Measurements from ENCODE around the gene ADPRHL1.
"Not testable (repeated sequence)": the region's sequence is repeated elsewhere in the genome, so short reads cannot be mapped to it uniquely, and the experiment has no call there.

The ADPRHL1 gene

GRCh38 chr13:113374511-113375175 is 78.6 kb downstream of the ADPRHL1 start:
- TF ChIP-seq, protein P1, sequence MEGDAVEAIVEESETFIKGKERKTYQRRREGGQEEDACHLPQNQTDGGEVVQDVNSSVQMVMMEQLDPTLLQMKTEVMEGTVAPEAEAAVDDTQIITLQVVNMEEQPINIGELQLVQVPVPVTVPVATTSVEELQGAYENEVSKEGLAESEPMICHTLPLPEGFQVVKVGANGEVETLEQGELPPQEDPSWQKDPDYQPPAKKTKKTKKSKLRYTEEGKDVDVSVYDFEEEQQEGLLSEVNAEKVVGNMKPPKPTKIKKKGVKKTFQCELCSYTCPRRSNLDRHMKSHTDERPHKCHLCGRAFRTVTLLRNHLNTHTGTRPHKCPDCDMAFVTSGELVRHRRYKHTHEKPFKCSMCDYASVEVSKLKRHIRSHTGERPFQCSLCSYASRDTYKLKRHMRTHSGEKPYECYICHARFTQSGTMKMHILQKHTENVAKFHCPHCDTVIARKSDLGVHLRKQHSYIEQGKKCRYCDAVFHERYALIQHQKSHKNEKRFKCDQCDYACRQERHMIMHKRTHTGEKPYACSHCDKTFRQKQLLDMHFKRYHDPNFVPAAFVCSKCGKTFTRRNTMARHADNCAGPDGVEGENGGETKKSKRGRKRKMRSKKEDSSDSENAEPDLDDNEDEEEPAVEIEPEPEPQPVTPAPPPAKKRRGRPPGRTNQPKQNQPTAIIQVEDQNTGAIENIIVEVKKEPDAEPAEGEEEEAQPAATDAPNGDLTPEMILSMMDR (IDR thresholded peaks at IDR 0.05; ENCODE audit: insufficient read depth, low read depth, low read length, missing control alignments), result no peak
- no peak overlapping the region for H3K4me3 ChIP-seq (ENCODE audit: low read depth, low read length)
- DNase-seq (ENCODE audit: low read depth), result no peak

DNA sequence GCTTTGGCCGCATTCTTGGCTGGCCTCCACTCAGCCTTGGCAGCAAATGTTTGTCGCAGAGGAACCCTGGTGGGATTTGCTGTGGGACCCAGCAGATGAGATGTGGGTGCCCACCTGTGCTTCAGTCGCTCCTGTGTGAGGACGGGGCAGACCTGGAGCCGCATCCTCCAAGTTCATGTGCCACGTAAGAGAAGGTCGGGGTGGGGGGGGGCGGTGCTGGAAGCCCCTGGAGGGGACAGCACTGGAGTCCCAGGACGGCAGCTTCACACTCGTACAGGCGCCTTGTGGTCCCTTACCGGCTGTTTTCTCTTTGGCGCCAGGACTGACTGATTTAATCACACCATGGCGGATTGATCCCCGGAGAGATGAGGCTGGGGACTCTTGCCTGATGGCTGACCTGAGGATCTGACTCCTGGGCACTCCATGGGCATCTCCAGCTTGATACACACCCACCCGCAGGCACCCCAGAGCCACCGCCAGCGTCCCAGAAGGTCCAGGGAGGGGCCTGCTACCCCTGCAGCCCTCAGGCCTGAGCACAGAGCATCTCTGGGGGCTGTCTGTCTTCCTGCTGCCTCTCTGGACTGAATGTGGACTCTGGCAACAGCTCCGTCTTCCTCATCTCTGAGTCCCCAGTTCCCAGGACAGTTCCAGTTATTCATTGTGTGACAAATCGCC is 79.3 kb downstream of the ADPRHL1 start:
- TF ChIP-seq, protein P1 (IDR thresholded peaks at IDR 0.05; ENCODE audit: insufficient read depth, low read depth, low read length, missing control alignments), result no peak
- H3K4me3 ChIP-seq (ENCODE audit: low read depth, low read length), result no peak overlapping the region
- no peak for DNase-seq (ENCODE audit: low read depth)

DNA sequence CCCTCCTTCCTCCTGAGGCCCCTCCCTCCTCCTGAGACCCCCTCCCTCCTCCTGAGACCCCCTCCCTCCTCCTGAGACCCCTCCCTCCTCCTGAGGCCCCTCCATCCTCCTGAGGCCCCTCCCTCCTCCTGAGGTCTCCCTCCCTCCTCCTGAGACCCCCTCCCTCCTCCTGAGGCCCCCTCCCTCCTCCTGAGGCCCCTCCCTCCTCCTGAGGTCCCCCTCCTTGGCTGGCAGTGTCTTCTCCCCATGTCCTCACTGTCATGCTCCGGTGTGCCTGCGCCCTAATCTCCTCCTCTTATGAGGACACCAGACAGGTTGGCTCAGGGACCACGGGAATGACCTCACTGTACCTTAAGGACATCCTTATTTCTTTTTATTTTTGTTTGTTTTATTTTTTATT is 81.6 kb downstream of the ADPRHL1 start:
- DNase-seq (ENCODE audit: low read depth); H3K4me3 ChIP-seq (ENCODE audit: low read depth, low read length): not testable (repeated sequence)

DNA sequence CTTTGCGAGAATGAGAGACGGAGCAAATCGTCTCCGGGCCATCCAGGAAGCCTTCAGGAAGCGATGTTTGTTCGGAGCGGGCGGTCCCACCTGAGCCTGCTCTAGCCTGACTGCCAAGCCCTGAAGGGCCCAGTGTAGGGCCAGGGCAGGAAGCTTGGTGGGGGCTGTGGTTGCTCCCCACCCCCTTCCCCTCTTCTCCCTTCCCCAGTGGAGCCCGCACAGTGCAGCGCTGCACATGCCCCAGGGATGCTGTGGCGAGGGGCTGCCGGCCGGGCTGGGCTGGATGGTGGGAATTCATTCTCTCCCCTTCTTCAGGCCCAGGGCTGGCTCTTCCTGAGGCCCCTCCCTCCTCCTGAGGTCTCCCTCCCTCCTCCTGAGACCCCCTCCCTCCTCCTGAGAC is 82.2 kb downstream of the ADPRHL1 start:
- TF ChIP-seq, protein P1 (IDR thresholded peaks at IDR 0.05; ENCODE audit: insufficient read depth, low read depth, low read length, missing control alignments), result no peak
- no peak for DNase-seq (ENCODE audit: low read depth)
- H3K4me3 ChIP-seq (ENCODE audit: low read depth, low read length), result no peak overlapping the region

DNA sequence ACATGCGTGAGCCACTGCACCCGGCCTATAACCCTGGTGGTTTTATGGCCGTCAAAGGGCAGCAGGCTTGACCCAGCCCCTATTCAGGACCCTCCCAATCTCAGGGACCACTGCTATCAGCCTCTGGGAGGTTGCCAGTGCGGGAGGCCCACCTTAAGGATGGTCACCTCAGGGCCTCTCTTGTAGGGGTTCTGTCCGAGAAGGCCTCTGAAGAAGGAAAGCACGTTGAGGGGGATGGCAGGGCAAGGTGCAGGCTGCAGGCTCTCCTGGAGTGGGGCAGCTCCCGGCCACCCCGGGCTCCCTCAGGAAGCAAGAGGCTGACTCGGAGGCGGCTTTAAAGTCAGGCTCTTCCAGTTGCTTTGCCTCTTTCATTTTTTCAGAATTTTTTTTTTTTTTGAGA is 83.4 kb downstream of the ADPRHL1 start:
- TF ChIP-seq, protein P1 (IDR thresholded peaks at IDR 0.05; ENCODE audit: insufficient read depth, low read depth, low read length, missing control alignments), result no peak
- no peak for DNase-seq (ENCODE audit: low read depth)
- no peak overlapping the region for H3K4me3 ChIP-seq (ENCODE audit: low read depth, low read length)

GRCh38 chr13:113369189-113369588 is 84.1 kb downstream of the ADPRHL1 start:
- TF ChIP-seq, protein P1 (IDR thresholded peaks at IDR 0.05; ENCODE audit: insufficient read depth, low read depth, low read length, missing control alignments), result no peak
- DNase-seq (ENCODE audit: low read depth), result no peak

DNA sequence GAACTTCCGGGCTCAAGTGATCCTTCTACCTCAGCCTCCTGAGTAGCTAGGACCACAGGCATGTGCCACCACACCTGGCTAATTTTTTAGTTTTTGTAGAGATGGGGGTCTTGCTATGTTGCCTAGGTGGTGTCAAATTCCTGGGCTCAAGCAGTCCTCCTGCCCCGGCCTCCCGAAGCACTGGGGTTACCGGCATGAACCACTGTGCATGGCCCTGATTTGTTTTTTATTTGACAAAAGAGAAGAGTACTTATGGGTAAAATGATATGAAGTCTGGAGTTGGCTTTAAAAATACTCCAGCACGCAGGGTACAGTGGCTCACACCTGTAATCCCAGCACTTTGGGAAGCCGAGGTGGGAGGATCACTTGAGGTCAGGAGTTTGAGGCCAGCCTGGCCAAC is 84.9 kb downstream of the ADPRHL1 start:
- DNase-seq (ENCODE audit: low read depth); H3K4me3 ChIP-seq (ENCODE audit: low read depth, low read length): not testable (repeated sequence)

More at GRCh38 chr13:113369189-113369588, 84.1 kb downstream of the ADPRHL1 start:
- no peak overlapping the region for H3K4me3 ChIP-seq (ENCODE audit: low read depth, low read length)

- TF ChIP-seq, protein P1 (IDR thresholded peaks at IDR 0.05; ENCODE audit: insufficient read depth, low read depth, low read length, missing control alignments), result no peak
- H3K4me3 ChIP-seq (ENCODE audit: low read depth, low read length), result no peak overlapping the region
- DNase-seq (ENCODE audit: low read depth), result no peak
These were observed 85.5 kb downstream of the ADPRHL1 start for GRCh38 chr13:113367771-113368170.
